ENCODE results near the gene USE1. TPM values are rescaled to one million over a fixed set of nuclear protein-coding genes. Genes with fewer than 3 reads are reported as not detected.
A peak's percentile ranks its signal among the peaks of the same experiment; 100 is the strongest.

The USE1 gene
- total and polyA plus RNA-seq, 2 of the 4 experiments (the other 2 are of a cell fraction), result 17.2 to 24.2 TPM

GRCh38 chr19:17205237-17206140, 9.7 kb upstream of the USE1 start:
- BruUV-seq (replicated peaks), result no TSS peak
- H4K5ac ChIP-seq (ENCODE audit: low read depth, low read length), result no peak overlapping the region
- H3K4me2 ChIP-seq (ENCODE audit: low read depth, low read length), result no peak overlapping the region
- no peak overlapping the region for H2BK120ac ChIP-seq (ENCODE audit: low read depth, low read length)
- peak overlapping the region; percentile 49 for H2AFZ ChIP-seq (replicated peaks; ENCODE audit: low read length, poor library complexity)
- no peak overlapping the region for H2BK20ac ChIP-seq (ENCODE audit: low read depth, low read length)
- H2BK15ac ChIP-seq (ENCODE audit: low read depth, low read length), result no peak overlapping the region
- no peak overlapping the region for H3K18ac ChIP-seq (ENCODE audit: low read depth, low read length)
- no peaks in the 10 kb centered on the region for H3K4me1 ChIP-seq (ENCODE audit: control insufficient read depth, insufficient read depth, low read length)
- no peak overlapping the region for H3K27ac ChIP-seq (ENCODE audit: insufficient read depth, low read length)
- H3K4ac ChIP-seq (ENCODE audit: low read depth, low read length), result no peak overlapping the region
- H2AK9ac ChIP-seq (replicated peaks; ENCODE audit: low read depth, low read length, poor library complexity), result peak overlapping the region; percentile 24
- H3K36me3 ChIP-seq (ENCODE audit: control insufficient read depth, insufficient read depth, low read length), result peaks cover 82% of the 10 kb centered on the region
- peaks cover 6 to 31% of the 10 kb centered on the region in 2 experiments; a peak in 3 of 4 replicates for H3K79me1 ChIP-seq (ENCODE audit: low read depth in 1 of 2, low read length in 2 of 2)
- H3K23ac ChIP-seq (ENCODE audit: low read depth, low read length), result no peak overlapping the region
- H3K9ac ChIP-seq (ENCODE audit: low read depth, low read length), result no peak overlapping the region
- in situ Hi-C loops (cut with MboI; ENCODE audit: low sequenced_read_pairs) (loop anchor here (10.0 kb wide), 1 partner anchor 79 kb away; the partner anchor contains the start of gene ANKLE1), dilution Hi-C loops (cut with HindIII; ENCODE audit: low sequenced_read_pairs, unreplicated experiment) (no loop called here), intact Hi-C loops (cut with micrococcal nuclease) (loop anchor here (1.0 kb wide), 1 partner anchor 77 kb away; no protein-coding TSS in a partner anchor)
- H3K56ac ChIP-seq (ENCODE audit: extremely low read depth, insufficient read depth, low read length), result no peak overlapping the region
- 100% methylated on average over 12 of the region's 27 CpGs; no CpG with 5 or more reads in 1 of the 2 experiments for WGBS, 2 experiments (ENCODE audit: extremely low coverage in 2 of 2, insufficient read length in 1 of 2)
- no peaks in the 10 kb centered on the region for H3K9me3 ChIP-seq (ENCODE audit: control insufficient read depth, insufficient read depth, low read length)
- H4K20me1 ChIP-seq (ENCODE audit: insufficient read depth, low read length), result peaks cover 19% of the 10 kb centered on the region
- ChIA-PET POLR2A (ENCODE audit: unreplicated experiment) (no interaction called here), CTCF (interaction anchor here (0.6 to 1.0 kb wide), 3 partner anchors 11 to 654 kb away, joined by 3 to 4 read pairs (median 3); no protein-coding TSS in a partner anchor)
- H3K14ac ChIP-seq (replicated peaks; ENCODE audit: low read depth, low read length), result no peak overlapping the region
- H4K8ac ChIP-seq (ENCODE audit: low read depth in 2 of 2, low read length in 2 of 2), result no peak overlapping the region
- H2BK5ac ChIP-seq (ENCODE audit: low read depth, low read length, poor library complexity, severe bottlenecking), result no peak overlapping the region
- no peak overlapping the region for H4K91ac ChIP-seq (ENCODE audit: insufficient read depth, low read depth, low read length)
- ATAC-seq (ENCODE audit: low read depth) (peak; percentile 59), DNase-seq (peak; percentile 34)
- no peaks in the 10 kb centered on the region for H3K27me3 ChIP-seq (ENCODE audit: control insufficient read depth, insufficient read depth, low read length)
- TF ChIP-seq MXI1 (IDR thresholded peaks at IDR 0.05; ENCODE audit: borderline replicate concordance, low read depth, low read length) (no peak), SMC3 (IDR thresholded peaks at IDR 0.05; ENCODE audit: low read depth, low read length) (peak; percentile 51), RAD21 (IDR thresholded peaks at IDR 0.05; ENCODE audit: low read length) (peak; percentile 54), FOS (IDR thresholded peaks at IDR 0.05; ENCODE audit: low read depth, low read length) (no peak), RCOR1 (IDR thresholded peaks at IDR 0.05; ENCODE audit: insufficient replicate concordance, low read length) (no peak), NFE2L2 (IDR thresholded peaks at IDR 0.05; ENCODE audit: low read depth, low read length) (no peak), RFX5 (IDR thresholded peaks at IDR 0.05; ENCODE audit: low read depth, low read length) (no peak), MAZ (IDR thresholded peaks at IDR 0.05; ENCODE audit: borderline replicate concordance, low read depth, low read length) (no peak), CHD1 (IDR thresholded peaks at IDR 0.05; ENCODE audit: low read depth, low read length) (no peak), BHLHE40 (IDR thresholded peaks at IDR 0.05; ENCODE audit: low read depth, low read length) (no peak), POLR2A (IDR thresholded peaks at IDR 0.05; ENCODE audit: low read depth, low read length) (no peak), CEBPB (IDR thresholded peaks at IDR 0.05; ENCODE audit: low read depth, low read length) (no peak), MAFK (IDR thresholded peaks at IDR 0.05; ENCODE audit: low read depth, low read length) (no peak)
- TF ChIP-seq, protein P1, sequence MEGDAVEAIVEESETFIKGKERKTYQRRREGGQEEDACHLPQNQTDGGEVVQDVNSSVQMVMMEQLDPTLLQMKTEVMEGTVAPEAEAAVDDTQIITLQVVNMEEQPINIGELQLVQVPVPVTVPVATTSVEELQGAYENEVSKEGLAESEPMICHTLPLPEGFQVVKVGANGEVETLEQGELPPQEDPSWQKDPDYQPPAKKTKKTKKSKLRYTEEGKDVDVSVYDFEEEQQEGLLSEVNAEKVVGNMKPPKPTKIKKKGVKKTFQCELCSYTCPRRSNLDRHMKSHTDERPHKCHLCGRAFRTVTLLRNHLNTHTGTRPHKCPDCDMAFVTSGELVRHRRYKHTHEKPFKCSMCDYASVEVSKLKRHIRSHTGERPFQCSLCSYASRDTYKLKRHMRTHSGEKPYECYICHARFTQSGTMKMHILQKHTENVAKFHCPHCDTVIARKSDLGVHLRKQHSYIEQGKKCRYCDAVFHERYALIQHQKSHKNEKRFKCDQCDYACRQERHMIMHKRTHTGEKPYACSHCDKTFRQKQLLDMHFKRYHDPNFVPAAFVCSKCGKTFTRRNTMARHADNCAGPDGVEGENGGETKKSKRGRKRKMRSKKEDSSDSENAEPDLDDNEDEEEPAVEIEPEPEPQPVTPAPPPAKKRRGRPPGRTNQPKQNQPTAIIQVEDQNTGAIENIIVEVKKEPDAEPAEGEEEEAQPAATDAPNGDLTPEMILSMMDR (conservative IDR thresholded peaks at IDR 0.05; ENCODE audit: low read depth, low read length), result peak; percentile 56
- TF ChIP-seq, protein P2, sequence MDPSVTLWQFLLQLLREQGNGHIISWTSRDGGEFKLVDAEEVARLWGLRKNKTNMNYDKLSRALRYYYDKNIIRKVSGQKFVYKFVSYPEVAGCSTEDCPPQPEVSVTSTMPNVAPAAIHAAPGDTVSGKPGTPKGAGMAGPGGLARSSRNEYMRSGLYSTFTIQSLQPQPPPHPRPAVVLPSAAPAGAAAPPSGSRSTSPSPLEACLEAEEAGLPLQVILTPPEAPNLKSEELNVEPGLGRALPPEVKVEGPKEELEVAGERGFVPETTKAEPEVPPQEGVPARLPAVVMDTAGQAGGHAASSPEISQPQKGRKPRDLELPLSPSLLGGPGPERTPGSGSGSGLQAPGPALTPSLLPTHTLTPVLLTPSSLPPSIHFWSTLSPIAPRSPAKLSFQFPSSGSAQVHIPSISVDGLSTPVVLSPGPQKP (IDR thresholded peaks at IDR 0.05; ENCODE audit: borderline replicate concordance, low read depth, low read length), result no peak
- H3K9me1 ChIP-seq (ENCODE audit: insufficient read depth, low read length), result peaks cover 11% of the 10 kb centered on the region
- H3K4me3 ChIP-seq (ENCODE audit: insufficient read depth, low read depth, low read length), result no peak overlapping the region
- no peak overlapping the region for H2AK5ac ChIP-seq (ENCODE audit: low read depth, low read length)

Data from IMR-90 (cell line).